ENCODE measurements around the gene LAGE3.
"Not testable (repeated sequence)": the region's sequence is repeated elsewhere in the genome, so short reads cannot be mapped to it uniquely, and the experiment has no call there.

The LAGE3 gene

DNA sequence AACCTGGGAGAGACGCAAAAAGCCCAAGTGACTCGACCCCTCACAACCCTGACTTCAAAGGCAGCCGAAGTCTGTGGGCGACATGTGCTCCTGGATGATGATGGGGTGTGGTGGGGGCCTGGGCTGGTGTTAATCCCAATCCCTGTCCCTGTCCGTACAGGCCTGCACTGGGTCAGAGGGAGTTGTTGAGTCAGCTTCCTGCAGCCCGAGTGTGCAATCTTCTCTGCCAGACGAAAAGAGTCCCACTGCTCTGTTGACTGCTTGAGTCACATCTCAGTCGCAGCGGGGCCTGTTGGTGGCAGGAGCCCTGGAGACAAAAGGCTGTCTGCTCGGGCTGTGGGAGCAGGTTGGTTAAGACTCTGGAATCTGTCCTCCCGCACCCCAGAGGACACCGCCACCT is 26.7 kb upstream of the LAGE3 start:
- DNase-seq (ENCODE audit: low read depth in 1 of 2, low spot score in 1 of 2): no peak
- no peak overlapping the region for H3K27ac ChIP-seq (replicated peaks)
- no peak overlapping the region for H3K4me3 ChIP-seq (replicated peaks; ENCODE audit: insufficient read depth, low read length)
- TF ChIP-seq POLR2AphosphoS5 (IDR thresholded peaks at IDR 0.05; ENCODE audit: low read depth) (no peak), SPI1 (IDR thresholded peaks at IDR 0.05; ENCODE audit: borderline replicate concordance, low read depth) (no peak), GABPA (IDR thresholded peaks at IDR 0.05; ENCODE audit: low read depth) (no peak)
- TF ChIP-seq, protein P1, sequence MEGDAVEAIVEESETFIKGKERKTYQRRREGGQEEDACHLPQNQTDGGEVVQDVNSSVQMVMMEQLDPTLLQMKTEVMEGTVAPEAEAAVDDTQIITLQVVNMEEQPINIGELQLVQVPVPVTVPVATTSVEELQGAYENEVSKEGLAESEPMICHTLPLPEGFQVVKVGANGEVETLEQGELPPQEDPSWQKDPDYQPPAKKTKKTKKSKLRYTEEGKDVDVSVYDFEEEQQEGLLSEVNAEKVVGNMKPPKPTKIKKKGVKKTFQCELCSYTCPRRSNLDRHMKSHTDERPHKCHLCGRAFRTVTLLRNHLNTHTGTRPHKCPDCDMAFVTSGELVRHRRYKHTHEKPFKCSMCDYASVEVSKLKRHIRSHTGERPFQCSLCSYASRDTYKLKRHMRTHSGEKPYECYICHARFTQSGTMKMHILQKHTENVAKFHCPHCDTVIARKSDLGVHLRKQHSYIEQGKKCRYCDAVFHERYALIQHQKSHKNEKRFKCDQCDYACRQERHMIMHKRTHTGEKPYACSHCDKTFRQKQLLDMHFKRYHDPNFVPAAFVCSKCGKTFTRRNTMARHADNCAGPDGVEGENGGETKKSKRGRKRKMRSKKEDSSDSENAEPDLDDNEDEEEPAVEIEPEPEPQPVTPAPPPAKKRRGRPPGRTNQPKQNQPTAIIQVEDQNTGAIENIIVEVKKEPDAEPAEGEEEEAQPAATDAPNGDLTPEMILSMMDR (IDR thresholded peaks at IDR 0.05; ENCODE audit: insufficient read depth, low read length): no peak
- TF ChIP-seq, protein P2, sequence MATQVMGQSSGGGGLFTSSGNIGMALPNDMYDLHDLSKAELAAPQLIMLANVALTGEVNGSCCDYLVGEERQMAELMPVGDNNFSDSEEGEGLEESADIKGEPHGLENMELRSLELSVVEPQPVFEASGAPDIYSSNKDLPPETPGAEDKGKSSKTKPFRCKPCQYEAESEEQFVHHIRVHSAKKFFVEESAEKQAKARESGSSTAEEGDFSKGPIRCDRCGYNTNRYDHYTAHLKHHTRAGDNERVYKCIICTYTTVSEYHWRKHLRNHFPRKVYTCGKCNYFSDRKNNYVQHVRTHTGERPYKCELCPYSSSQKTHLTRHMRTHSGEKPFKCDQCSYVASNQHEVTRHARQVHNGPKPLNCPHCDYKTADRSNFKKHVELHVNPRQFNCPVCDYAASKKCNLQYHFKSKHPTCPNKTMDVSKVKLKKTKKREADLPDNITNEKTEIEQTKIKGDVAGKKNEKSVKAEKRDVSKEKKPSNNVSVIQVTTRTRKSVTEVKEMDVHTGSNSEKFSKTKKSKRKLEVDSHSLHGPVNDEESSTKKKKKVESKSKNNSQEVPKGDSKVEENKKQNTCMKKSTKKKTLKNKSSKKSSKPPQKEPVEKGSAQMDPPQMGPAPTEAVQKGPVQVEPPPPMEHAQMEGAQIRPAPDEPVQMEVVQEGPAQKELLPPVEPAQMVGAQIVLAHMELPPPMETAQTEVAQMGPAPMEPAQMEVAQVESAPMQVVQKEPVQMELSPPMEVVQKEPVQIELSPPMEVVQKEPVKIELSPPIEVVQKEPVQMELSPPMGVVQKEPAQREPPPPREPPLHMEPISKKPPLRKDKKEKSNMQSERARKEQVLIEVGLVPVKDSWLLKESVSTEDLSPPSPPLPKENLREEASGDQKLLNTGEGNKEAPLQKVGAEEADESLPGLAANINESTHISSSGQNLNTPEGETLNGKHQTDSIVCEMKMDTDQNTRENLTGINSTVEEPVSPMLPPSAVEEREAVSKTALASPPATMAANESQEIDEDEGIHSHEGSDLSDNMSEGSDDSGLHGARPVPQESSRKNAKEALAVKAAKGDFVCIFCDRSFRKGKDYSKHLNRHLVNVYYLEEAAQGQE (IDR thresholded peaks at IDR 0.05; ENCODE audit: insufficient replicate concordance, low read depth): no peak
- no peaks in the 10 kb centered on the region for H3K27me3 ChIP-seq (ENCODE audit: insufficient read depth, poor library complexity, severe bottlenecking)

DNA sequence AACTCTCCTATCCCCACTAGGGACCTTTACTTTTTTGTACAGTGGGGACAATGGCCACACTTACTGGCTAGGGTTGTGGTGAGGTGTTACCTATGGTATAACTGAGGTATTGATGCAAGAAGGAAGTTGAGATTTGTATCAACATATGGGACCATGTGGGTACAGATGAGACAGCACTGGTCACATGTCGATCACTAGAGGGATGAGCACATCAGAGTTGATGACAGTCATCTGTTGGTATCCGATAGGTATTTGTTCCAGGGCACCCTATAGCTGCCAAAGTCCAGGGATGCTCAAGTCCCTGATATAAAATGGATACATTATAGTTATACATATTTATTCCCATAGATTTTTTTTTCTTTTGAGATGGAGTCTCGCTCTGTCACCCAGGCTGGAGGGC is 23.9 kb upstream of the LAGE3 start:
- DNase-seq (ENCODE audit: low read depth in 1 of 2, low spot score in 1 of 2): no peak
- Histone ChIP-seq H3K27ac (replicated peaks) (no peak overlapping the region), H3K4me3 (replicated peaks; ENCODE audit: insufficient read depth, low read length) (no peak overlapping the region), H3K27me3 (ENCODE audit: insufficient read depth, poor library complexity, severe bottlenecking) (no peaks in the 10 kb centered on the region)
- TF ChIP-seq GABPA (IDR thresholded peaks at IDR 0.05; ENCODE audit: low read depth) (no peak), SPI1 (IDR thresholded peaks at IDR 0.05; ENCODE audit: borderline replicate concordance, low read depth) (no peak), POLR2AphosphoS5 (IDR thresholded peaks at IDR 0.05; ENCODE audit: low read depth) (no peak)
- TF ChIP-seq, protein P1 (IDR thresholded peaks at IDR 0.05; ENCODE audit: insufficient read depth, low read length): no peak
- TF ChIP-seq, protein P2 (IDR thresholded peaks at IDR 0.05; ENCODE audit: insufficient replicate concordance, low read depth): no peak

DNA sequence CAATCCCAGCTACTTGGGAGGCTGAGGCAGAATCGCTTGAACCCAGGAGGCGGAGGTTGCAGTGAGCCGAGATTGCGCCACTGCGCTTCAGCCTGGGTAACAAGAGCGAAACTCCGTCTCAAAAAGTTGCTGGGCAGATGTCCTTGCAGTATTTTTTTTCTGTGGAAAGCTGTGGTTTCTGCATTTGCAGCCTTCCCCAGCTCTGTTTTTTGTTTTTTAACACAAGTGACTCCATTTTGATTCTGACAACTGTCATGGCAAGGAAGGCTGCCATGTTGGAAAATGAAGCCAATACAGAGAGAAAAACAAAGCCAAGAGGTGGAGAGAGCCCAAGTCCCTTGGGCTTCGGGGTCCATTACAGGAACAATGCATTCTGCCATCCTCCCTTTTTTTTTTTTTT is 23.0 kb upstream of the LAGE3 start:
- H3K27me3 ChIP-seq (ENCODE audit: insufficient read depth, poor library complexity, severe bottlenecking): no peaks in the 10 kb centered on the region
- H3K4me3 ChIP-seq (replicated peaks; ENCODE audit: insufficient read depth, low read length): no peak overlapping the region
- no peak overlapping the region for H3K27ac ChIP-seq (replicated peaks)
- DNase-seq (ENCODE audit: low read depth in 1 of 2, low spot score in 1 of 2): no peak
- TF ChIP-seq GABPA (IDR thresholded peaks at IDR 0.05; ENCODE audit: low read depth) (no peak), SPI1 (IDR thresholded peaks at IDR 0.05; ENCODE audit: borderline replicate concordance, low read depth) (no peak), POLR2AphosphoS5 (IDR thresholded peaks at IDR 0.05; ENCODE audit: low read depth) (no peak)
- TF ChIP-seq, protein P2 (IDR thresholded peaks at IDR 0.05; ENCODE audit: insufficient replicate concordance, low read depth): no peak
- TF ChIP-seq, protein P1 (IDR thresholded peaks at IDR 0.05; ENCODE audit: insufficient read depth, low read length): no peak

DNA sequence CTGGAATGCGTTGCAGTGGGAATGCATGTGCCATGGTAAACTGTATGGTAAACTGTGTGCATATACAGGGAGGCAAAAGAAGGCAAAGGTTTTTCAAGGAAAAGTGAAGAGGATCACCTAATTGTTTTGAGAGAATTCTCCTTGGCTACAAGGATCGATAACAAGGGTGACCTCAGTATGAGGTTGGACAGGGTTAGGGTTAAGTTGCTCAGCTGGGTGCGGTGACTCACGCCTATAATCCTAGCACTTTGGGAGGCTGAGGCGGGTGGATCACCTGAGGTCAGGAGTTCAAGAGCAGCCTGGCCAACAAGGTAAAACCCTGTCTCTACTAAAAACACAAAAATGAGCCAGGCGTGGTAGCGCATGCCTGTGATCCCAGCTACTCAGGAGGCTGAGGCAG is 22.3 kb upstream of the LAGE3 start:
- H3K4me3 ChIP-seq (replicated peaks; ENCODE audit: insufficient read depth, low read length): not testable (repeated sequence)

DNA sequence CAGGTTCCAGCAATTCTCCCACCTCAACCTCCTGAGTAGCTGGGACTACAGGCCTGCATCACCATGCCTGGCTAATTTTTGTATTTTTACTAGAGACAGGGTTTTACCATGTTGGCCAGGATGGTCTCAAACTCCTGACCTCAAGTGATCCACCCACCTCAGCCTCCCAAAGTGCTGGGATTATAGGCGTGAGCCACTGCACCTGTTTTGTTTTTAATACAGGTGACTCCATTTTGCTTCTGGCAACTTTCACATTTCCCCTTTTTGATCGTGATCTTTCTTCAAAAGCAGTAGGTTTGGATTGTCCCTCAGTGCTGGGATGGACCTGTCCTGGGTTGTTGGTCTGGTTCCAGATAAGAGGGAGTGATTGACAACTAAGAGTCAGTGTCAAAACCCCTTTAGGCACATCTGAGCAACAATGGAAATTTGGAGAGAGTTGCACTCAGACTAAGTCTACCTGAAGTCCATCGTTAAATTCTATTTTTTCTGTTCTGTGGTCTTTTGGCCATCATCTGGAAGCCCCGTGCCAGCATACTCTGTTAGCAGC is 17.6 kb upstream of the LAGE3 start:
- H3K27me3 ChIP-seq (ENCODE audit: insufficient read depth, poor library complexity, severe bottlenecking); H3K27ac ChIP-seq (replicated peaks); H3K4me3 ChIP-seq (replicated peaks; ENCODE audit: insufficient read depth, low read length); DNase-seq (ENCODE audit: low read depth in 1 of 2, low spot score in 1 of 2): not testable (repeated sequence)

More for the DNA sequence above, 22.3 kb upstream of the LAGE3 start:
- H3K27me3 ChIP-seq (ENCODE audit: insufficient read depth, poor library complexity, severe bottlenecking); DNase-seq (ENCODE audit: low read depth in 1 of 2, low spot score in 1 of 2); H3K27ac ChIP-seq (replicated peaks): not testable (repeated sequence)

Measured in HL-60 (cell line).